Parathyroid adenoma (tissue), 2 donors: ENCODE measurements around the gene AIF1L.

Source experiments
- H2AFZ ChIP-seq: fragments of 300-600 bp; sonication (generic); one replicate; pipeline ENCODE4 v1.7.0; 2017; ENCODE audit warnings: antibody characterized with exemption, mild to moderate bottlenecking
- H3K27ac ChIP-seq: fragments of 300-600 bp; sonication (generic); one replicate; pipeline ENCODE4 v1.7.0; 2017
- H3K27me3 ChIP-seq: fragments of 300-600 bp; sonication (generic); one replicate; pipeline ENCODE4 v1.7.0; 2017; ENCODE audit warnings: low read length; ENCODE audit not compliant: control insufficient read depth, insufficient read depth
- H3K36me3 ChIP-seq: fragments of 300-600 bp; sonication (generic); one replicate; pipeline ENCODE4 v1.7.0; 2017; ENCODE audit warnings: low read length; ENCODE audit not compliant: control insufficient read depth, insufficient read depth
- H3K4me1 ChIP-seq: fragments of 300-600 bp; sonication (generic); one replicate; pipeline ENCODE4 v1.7.0; 2017; ENCODE audit warnings: control low read depth
- H3K4me2 ChIP-seq: fragments of 300-600 bp; sonication (generic); one replicate; pipeline ENCODE4 v1.7.0; 2017; ENCODE audit warnings: low read length
- H3K4me3 ChIP-seq: fragments of 300-600 bp; sonication (generic); one replicate; pipeline ENCODE4 v1.7.0; 2017; ENCODE audit warnings: low read depth, low read length
- H3K79me2 ChIP-seq: fragments of 300-600 bp; sonication (generic); one replicate; pipeline ENCODE4 v1.7.0; 2017; ENCODE audit warnings: control low read depth
- H3K9ac ChIP-seq: fragments of 300-600 bp; sonication (generic); one replicate; pipeline ENCODE4 v1.7.0; 2017; ENCODE audit warnings: mild to moderate bottlenecking
- H3K9me3 ChIP-seq: fragments of 300-600 bp; sonication (generic); one replicate; pipeline ENCODE4 v1.7.0; 2017; ENCODE audit warnings: low read length; ENCODE audit not compliant: control insufficient read depth
- CTCF ChIP-seq: fragments of 300-600 bp; sonication (generic); IDR thresholded peaks from one replicate; pipeline ENCODE4 v1.7.0; 2017; ENCODE audit warnings: antibody characterized with exemption, mild to moderate bottlenecking
- donor health status: primary hyperparathyroidism.

Gene AIF1L

GRCh38 chr9:131056781-131057506, 39.4 kb upstream of the AIF1L start:
- H3K9me3 ChIP-seq: no peaks in the 10 kb centered on the region
- no peak overlapping the region for H3K4me3 ChIP-seq
- H3K79me2 ChIP-seq: no peaks in the 10 kb centered on the region
- no peaks in the 10 kb centered on the region for H3K4me1 ChIP-seq
- H3K9ac ChIP-seq: no peak overlapping the region
- no peak overlapping the region for H3K4me2 ChIP-seq
- no peak overlapping the region for H3K27ac ChIP-seq
- no peaks in the 10 kb centered on the region for H3K36me3 ChIP-seq
- no peak overlapping the region for H2AFZ ChIP-seq
- no peaks in the 10 kb centered on the region for H3K27me3 ChIP-seq
- no peak for TF ChIP-seq CTCF

- no peak for TF ChIP-seq CTCF
- H2AFZ ChIP-seq: no peak overlapping the region
- no peak overlapping the region for H3K9ac ChIP-seq
- no peak overlapping the region for H3K27ac ChIP-seq
- H3K36me3 ChIP-seq: no peaks in the 10 kb centered on the region
- H3K4me2 ChIP-seq: no peak overlapping the region
- H3K4me3 ChIP-seq: no peak overlapping the region
- no peaks in the 10 kb centered on the region for H3K4me1 ChIP-seq
- no peaks in the 10 kb centered on the region for H3K9me3 ChIP-seq
- no peaks in the 10 kb centered on the region for H3K79me2 ChIP-seq
- no peaks in the 10 kb centered on the region for H3K27me3 ChIP-seq
Measured at GRCh38 chr9:131060900-131061630, 35.3 kb upstream of the AIF1L start.

- no peak overlapping the region for H2AFZ ChIP-seq
- no peaks in the 10 kb centered on the region for H3K79me2 ChIP-seq
- H3K27ac ChIP-seq: no peak overlapping the region
- no peak overlapping the region for H3K4me3 ChIP-seq
- no peaks in the 10 kb centered on the region for H3K4me1 ChIP-seq
- H3K27me3 ChIP-seq: no peaks in the 10 kb centered on the region
- no peaks in the 10 kb centered on the region for H3K36me3 ChIP-seq
- H3K4me2 ChIP-seq: no peak overlapping the region
- no peaks in the 10 kb centered on the region for H3K9me3 ChIP-seq
- no peak overlapping the region for H3K9ac ChIP-seq
- TF ChIP-seq CTCF: no peak
Measured at GRCh38 chr9:131062969-131063368, 33.4 kb upstream of the AIF1L start.

- Histone ChIP-seq H3K79me2 (no peaks in the 10 kb centered on the region), H3K9me3 (no peaks in the 10 kb centered on the region), H3K27me3 (no peaks in the 10 kb centered on the region), H2AFZ (no peak overlapping the region), H3K4me1 (no peaks in the 10 kb centered on the region), H3K4me3 (no peak overlapping the region), H3K36me3 (no peaks in the 10 kb centered on the region), H3K4me2 (no peak overlapping the region), H3K9ac (no peak overlapping the region), H3K27ac (no peak overlapping the region)
- no peak for TF ChIP-seq CTCF
Measured at GRCh38 chr9:131065599-131065998, 30.7 kb upstream of the AIF1L start.
